Uterus (tissue), 4 donors: Measurements from ENCODE around the gene ASIC4. TPM values are rescaled to one million over a fixed set of nuclear protein-coding genes. Genes with fewer than 3 reads are reported as not detected.

Source experiments
- DNase-seq, 2 donors: peaks; one replicate each; pipeline ENCODE4 v3.0.0-alpha.2; 2019 to 2020
- H3K27ac ChIP-seq, 2 donors: fragments of 200-600 bp; sonication (generic); 1 replicate in 1 of 2; 2 replicates in 1 of 2; pipeline ENCODE4 v1.5.1; 2016 to 2018
- H3K27me3 ChIP-seq, 2 donors: fragments of 200-600 bp; sonication (generic); one replicate each; pipeline ENCODE4 v1.5.1; 2018 to 2019; ENCODE audit warnings: control low read depth in 1 of 2
- H3K36me3 ChIP-seq, 2 donors: fragments of 200-600 bp; sonication (generic); one replicate each; pipeline ENCODE4 v1.5.1; 2019; ENCODE audit warnings: control low read depth in 1 of 2
- H3K4me1 ChIP-seq, 2 donors: fragments of 200-600 bp; sonication (generic); one replicate each; pipeline ENCODE4 v1.5.1; 2018 to 2019; ENCODE audit warnings: control low read depth in 1 of 2
- H3K4me3 ChIP-seq, 2 donors: fragments of 200-600 bp; sonication (generic); 1 replicate in 1 of 2; 2 replicates in 1 of 2; pipeline ENCODE4 v1.5.1; 2018 to 2019; ENCODE audit warnings: mild to moderate bottlenecking in 1 of 2
- H3K9me3 ChIP-seq, 2 donors: fragments of 200-600 bp; sonication (generic); one replicate each; pipeline ENCODE4 v1.5.1; 2019; ENCODE audit warnings: control low read depth in 1 of 2
- CTCF ChIP-seq, 4 experiments: fragments of 200-600 bp in 2 of 4; fragments of 450-650 bp in 2 of 4; sonication (generic) in 2 of 4; IDR thresholded peaks; one replicate each; pipeline ENCODE4 v1.5.1; 2016 to 2019; ENCODE audit warnings: antibody characterized with exemption in 4 of 4, mild to moderate bottlenecking in 2 of 4, moderate library complexity in 1 of 4
- POLR2A ChIP-seq, 2 donors: fragments of 450-650 bp; IDR thresholded peaks; one replicate each; pipeline ENCODE4 v1.6.1; 2016; ENCODE audit warnings: antibody characterized with exemption in 2 of 2, mild to moderate bottlenecking in 1 of 2, moderate library complexity in 1 of 2
- intact Hi-C: fragments of 100-400 bp; cut with DNase I; formaldehyde crosslinking; loops from one replicate; pipeline ENCODE4 v1.15.1; 2023; ENCODE audit warnings: low total_unique reads
- total RNA-seq, 4 donors: library from RNA; depleted of rRNA in 3 of 4; stranded (reverse); fragments of >200 nt in 3 of 4; gene quantifications; one replicate each; pipeline versions ENCODE4 v1.1.0 to v1.2.4, GENCODE V29; 2014 to 2023
- donor health status: DM: yes; HTN: yes; CAD: no.

Gene ASIC4
- total RNA-seq, 4 donors from 2014 or later, result 0.21 to 0.30 TPM; not detected in 2

- Histone ChIP-seq H3K36me3 (no peaks in the 10 kb centered on the region), H3K27ac (no peak overlapping the region), H3K27me3 (no peaks in the 10 kb centered on the region), H3K4me1 (peaks cover 0 to 1% of the 10 kb centered on the region in 2 donors), H3K9me3 (no peaks in the 10 kb centered on the region), H3K4me3 (no peak overlapping the region)
- DNase-seq, result no peak
- TF ChIP-seq POLR2A (IDR thresholded peaks at IDR 0.05) (no peak), CTCF (IDR thresholded peaks at IDR 0.05) (no peak)
- intact Hi-C loops, result no loop called here
Observed at GRCh38 chr2:219514836-219515235, 554 bp downstream of the ASIC4 start.

- H3K36me3 ChIP-seq, result no peaks in the 10 kb centered on the region
- H3K9me3 ChIP-seq, result no peaks in the 10 kb centered on the region
- DNase-seq, result no peak
- intact Hi-C loops, result no loop called here
- H3K27me3 ChIP-seq, result no peaks in the 10 kb centered on the region
- H3K4me3 ChIP-seq, result no peak overlapping the region
- no peak overlapping the region for H3K27ac ChIP-seq
- no peak for TF ChIP-seq CTCF (IDR thresholded peaks at IDR 0.05)
- TF ChIP-seq POLR2A (IDR thresholded peaks at IDR 0.05), result no peak
- H3K4me1 ChIP-seq, result no peaks in the 10 kb centered on the region
Observed at GRCh38 chr2:219515874-219516629, 1.8 kb downstream of the ASIC4 start.

- no peaks in the 10 kb centered on the region for H3K9me3 ChIP-seq
- no peak overlapping the region for H3K27ac ChIP-seq
- no peaks in the 10 kb centered on the region for H3K27me3 ChIP-seq
- peaks cover 5 to 6% of the 10 kb centered on the region in 2 donors for H3K4me1 ChIP-seq
- H3K36me3 ChIP-seq, result no peaks in the 10 kb centered on the region
- DNase-seq, result no peak
- no peak overlapping the region for H3K4me3 ChIP-seq
- intact Hi-C loops, result no loop called here
- TF ChIP-seq CTCF (IDR thresholded peaks at IDR 0.05) (no peak), POLR2A (IDR thresholded peaks at IDR 0.05) (no peak)
Observed at GRCh38 chr2:219516888-219517287, 2.6 kb downstream of the ASIC4 start.

GRCh38 chr2:219517954-219518778 lies 3.9 kb downstream of the ASIC4 start:
- Histone ChIP-seq H3K4me3 (no peak overlapping the region), H3K27me3 (no peaks in the 10 kb centered on the region), H3K36me3 (no peaks in the 10 kb centered on the region), H3K4me1 (peaks cover 7 to 13% of the 10 kb centered on the region in 2 donors), H3K9me3 (no peaks in the 10 kb centered on the region), H3K27ac (no peak overlapping the region)
- DNase-seq, result no peak
- TF ChIP-seq CTCF (IDR thresholded peaks at IDR 0.05), result no peak
- TF ChIP-seq POLR2A (IDR thresholded peaks at IDR 0.05), result no peak
- intact Hi-C loops, result no loop called here

GRCh38 chr2:219519526-219519916 lies 5.2 kb downstream of the ASIC4 start:
- Histone ChIP-seq H3K9me3 (no peaks in the 10 kb centered on the region), H3K4me1 (peaks cover 7 to 13% of the 10 kb centered on the region in 2 donors), H3K27ac (no peak overlapping the region), H3K27me3 (no peaks in the 10 kb centered on the region), H3K4me3 (no peak overlapping the region), H3K36me3 (no peaks in the 10 kb centered on the region)
- no peak for DNase-seq
- intact Hi-C loops, result no loop called here
- TF ChIP-seq POLR2A (IDR thresholded peaks at IDR 0.05), result no peak
- no peak for TF ChIP-seq CTCF (IDR thresholded peaks at IDR 0.05)
